ENCODE data around the gene OPTC.
"Not testable (repeated sequence)": the region's sequence is repeated elsewhere in the genome, so short reads cannot be mapped to it uniquely, and the experiment has no call there.

The OPTC gene

DNA sequence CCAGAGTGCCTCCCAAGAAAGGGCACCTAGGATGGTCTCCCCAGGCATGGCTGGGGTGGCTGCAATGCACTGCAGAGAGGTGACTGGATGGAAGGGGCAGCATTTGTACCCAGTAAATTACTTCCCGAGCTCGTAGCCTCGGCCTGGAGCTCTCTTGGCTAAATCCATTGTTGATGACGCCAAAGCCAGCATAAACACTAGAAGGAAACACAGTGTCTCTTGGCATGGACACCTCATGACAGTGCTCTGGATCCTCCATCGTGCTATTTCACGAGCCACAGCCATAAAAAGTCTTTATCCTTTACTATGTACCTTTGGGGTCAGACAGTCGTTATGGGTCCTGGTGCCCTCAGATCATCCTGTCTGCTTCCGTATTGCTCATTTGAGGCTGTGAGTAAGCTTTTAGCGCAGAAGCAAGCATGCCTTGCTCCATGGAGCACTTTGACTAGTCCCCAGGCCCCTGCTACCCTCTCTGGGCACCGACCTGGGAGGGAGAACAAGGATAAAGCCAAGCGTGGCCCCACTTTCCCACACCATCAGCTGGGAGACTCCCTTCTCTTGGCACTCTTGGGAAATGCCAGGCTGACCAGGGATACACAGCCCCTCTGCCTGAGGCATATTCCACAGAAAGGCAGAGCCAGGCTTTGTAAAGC is 28.7 kb upstream of the OPTC start:
- DNase-seq (ENCODE audit: low read depth): no peak

DNA sequence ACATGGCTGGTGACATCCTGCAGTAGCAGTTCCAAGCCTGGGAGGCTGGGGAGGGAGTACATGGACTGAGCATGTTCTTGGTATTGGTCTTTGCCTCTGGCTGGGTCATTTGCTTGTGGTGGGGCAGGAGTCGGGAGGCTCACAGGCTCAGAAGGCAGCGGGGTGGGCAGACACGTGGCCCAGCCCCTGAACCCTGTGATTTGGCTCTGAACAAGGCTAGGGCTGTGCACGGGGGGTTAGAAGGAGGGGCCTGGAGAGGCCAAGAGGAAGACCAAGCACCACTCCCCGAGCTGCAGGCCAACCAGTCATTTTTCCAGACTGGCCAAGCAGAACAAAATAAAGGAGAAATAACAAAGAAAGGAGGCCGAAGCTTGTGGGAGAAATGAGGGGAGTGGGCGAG is 28.0 kb upstream of the OPTC start:
- no peak for DNase-seq (ENCODE audit: low read depth)

DNA sequence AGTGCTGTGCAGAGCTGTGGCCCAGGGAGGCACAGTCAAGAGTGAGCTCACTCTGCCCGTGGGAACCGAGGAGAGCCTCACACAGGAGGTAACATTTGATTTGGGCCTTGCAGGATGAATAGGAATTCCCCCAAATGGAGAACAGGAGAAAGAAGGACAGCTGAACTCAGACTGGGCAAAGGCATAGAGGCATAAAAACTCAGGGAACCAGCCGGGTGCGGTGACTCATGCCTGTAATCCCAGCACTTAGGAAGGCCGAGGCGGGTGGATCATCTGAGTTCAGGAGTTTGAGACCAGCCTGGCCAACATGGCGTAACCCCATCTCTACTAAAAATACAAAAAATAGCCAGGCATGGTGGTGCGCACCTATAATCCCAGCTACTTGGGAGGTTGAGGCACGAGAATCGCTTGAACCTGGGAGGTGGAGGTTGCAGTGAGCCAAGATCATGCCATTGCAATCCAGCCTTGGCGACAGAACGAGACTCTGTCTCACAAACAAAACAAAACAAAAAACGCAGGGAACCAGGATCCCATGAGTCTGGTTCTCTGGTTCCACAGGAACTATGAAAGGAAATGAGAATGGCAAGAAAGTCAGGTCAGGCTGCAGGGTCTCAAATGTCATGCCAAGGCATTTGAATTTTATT is 26.9 kb upstream of the OPTC start:
- DNase-seq (ENCODE audit: low read depth): not testable (repeated sequence)

DNA sequence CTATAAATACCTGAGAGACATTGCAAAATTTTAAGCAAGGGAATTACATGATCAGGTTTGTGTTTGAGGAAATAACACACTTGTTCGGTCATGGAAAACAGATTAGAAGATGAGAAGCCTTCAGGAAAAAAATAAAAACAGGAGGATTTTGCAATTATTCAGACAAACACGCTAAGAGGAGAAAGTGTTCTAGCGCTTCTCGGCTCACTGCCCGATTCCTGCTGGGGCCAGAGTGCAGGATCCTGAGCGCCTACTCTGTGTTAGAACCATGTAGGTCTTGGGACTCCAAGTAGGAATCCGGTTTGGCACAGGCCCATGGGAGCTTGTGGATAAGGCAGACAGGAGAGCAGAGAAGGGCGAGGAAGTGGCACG is 26.4 kb upstream of the OPTC start:
- DNase-seq (ENCODE audit: low read depth): no peak

DNA sequence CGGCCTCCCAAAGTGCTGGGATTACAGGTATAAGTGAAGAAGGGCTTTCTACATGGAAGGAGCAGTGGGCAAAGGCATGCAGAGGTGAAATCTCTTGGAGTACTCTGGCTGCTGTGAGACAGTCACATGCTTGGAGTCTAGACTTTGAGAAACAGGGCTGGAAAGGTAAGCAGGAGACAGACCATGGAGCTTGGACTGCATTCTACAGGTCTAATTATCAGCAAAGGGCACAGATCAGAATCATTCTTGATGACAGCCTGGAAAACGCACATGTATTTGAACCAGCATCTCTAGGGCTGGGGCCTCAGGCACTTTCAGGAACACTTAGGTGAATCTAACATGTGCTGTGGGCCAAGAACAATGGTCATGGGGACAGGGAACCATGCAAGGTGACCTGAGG is 25.6 kb upstream of the OPTC start:
- no peak for DNase-seq (ENCODE audit: low read depth)

DNA sequence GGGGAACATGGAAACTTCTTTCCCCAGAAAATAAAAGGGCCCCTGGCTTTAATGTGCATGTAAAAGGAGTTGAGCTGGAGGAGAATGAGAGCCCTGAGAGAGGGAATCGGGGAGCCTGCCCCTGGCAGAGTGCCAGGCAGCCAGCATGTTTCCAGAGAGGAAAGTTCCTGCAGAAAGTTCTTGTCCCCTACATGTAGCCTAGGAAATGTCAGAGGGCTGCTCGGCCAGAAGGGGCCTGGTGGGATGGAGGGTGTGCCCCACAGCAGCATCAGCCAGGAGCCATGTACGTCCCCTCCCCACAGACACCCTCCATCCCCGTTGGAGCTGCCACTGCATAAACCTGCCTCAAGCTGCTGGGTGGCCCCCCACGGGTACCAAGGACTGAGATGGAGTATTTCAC is 23.7 kb upstream of the OPTC start:
- no peak for DNase-seq (ENCODE audit: low read depth)

DNA sequence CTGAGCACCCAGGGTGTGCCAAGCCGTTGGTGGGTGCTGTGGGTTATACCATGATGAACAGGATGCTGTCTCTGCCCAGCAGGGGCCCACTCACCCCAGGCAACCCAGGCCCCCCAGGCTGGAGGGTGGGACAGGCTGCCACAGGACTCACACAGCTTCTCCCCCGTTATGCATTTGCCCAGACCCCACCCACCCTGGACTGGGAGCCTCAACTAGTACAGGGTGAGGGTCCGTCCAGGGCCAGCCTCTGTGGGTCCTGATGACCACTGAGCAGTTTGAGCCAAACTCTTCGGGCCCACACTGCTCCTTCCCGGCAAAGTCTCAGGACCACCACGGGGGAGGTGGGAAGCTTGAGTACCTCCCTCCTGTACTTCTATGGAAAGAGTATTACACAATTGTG is 22.1 kb upstream of the OPTC start:
- DNase-seq (ENCODE audit: low read depth): no peak

DNA sequence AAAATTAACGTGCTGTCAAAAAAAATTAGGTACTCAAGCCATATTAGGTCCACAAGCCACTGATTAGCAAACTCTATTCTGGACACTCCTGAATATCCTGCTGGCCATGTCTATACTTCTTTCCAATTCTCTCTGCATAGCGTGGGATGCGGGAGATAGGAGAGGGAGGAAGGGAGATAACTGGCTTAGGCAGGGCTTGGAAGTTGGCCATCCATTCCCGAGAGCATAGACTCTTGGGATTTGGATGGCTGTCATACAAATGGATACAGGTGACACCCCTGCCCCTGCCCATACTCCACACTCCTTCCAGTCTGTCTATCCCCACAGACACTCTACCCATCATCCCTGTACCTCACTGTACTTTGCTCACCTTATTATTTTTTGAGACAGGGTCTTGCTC is 20.7 kb upstream of the OPTC start:
- no peak for DNase-seq (ENCODE audit: low read depth)

DNA sequence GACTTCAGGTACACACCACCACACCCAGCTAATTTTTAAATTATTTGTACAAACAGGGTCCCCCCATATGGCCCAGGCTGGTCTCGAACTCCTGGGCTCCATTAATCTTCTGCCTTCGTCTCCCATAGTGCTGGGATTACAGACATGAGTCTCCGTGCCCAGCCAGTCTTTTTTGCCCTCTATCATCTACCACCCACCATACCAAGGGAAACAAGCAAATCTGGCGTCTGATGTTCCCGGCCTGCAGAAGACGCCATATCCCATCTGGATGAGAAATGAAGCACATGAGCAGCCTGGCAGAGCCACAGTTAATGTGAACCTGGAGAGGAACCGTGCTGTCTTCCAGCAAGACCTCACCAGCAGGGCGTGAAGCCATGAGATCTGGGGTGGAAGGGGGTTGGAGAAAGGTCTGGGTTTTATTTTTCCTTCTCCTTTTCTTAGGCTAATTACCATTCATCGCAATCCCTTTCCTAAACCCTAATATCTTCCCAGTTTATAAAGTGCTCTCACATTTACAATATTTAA is 20.1 kb upstream of the OPTC start:
- no peak for DNase-seq (ENCODE audit: low read depth)

DNA sequence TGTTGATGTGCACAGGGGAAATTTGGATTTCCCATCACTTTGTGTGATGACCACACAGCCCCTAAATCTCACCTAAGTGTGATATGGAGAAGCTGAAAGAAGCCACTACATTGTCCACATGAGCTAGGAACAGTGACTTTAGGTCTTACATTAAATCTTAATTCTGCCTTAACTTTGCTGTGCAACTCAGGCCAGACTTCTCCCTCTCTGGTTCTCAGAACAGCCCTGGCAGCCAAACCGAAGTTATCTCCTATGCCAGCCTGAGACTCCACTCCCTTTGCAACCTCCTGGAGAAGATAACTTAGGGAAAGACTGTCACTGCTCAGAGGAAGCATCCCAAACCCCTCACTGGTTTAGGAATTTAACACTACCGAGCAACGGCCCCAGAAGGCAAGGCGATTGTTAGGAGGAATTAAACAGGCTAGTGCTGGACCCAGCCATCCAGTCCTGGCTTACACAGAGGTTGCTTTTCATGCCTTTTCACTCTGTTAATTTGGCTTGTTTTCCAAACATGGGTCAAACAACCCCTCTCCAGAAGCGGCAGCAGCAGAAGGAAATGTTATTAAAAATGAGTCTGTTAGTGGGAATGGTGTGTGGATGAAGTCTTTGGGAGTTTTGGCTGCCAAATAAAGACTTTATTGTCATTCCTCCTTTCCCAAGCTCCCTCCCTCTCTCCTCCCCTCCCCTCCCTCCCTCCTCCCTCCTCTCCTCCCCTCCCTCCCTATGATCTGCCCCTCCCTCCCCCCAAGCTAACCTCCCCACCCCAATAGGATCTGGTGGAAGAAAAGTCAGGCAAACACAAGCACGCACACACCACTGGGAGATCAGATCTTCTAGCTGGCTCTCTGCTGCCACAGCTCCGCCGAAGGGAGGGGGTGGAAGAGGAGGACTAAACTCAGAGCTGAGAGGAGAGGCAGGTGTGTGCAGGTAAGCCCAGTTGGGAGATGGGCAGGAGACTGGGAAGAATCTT is 18.7 kb upstream of the OPTC start, which contains the start of gene PRELP:
Gene PRELP (plus strand): TSS at position 795 of the 970 bp plus-strand sequence. CDS start 7,379 bp downstream, outside the sequence.
- no peak for DNase-seq (ENCODE audit: low read depth)

DNA sequence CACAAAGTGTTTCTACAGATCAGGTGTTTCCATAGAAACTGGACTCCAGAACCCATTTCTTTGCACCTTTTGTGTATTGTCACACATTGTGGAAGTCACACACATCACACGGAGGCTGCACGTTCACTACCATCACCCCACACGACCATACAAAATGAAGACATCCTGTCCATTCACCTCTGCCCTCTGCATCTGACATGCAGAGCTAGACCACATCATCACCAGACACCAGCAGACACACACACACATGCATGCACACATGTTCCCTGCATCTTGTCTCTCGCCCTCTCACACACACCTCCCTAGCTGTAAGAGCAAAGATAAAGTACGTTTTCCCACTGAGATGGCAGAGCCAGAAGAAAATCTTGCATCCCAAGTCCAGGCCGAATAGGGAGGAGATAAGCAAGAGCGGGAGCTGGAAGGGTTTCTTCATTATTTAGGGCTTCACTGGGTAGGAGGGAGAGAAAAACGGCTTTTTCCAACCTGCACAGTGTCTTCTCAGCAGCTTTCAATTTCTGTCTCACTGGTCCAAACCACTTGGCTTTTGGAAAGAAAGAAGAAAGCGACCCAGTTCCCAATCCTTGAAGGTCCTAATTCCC is 17.6 kb upstream of the OPTC start:
- no peak for DNase-seq (ENCODE audit: low read depth)

DNA sequence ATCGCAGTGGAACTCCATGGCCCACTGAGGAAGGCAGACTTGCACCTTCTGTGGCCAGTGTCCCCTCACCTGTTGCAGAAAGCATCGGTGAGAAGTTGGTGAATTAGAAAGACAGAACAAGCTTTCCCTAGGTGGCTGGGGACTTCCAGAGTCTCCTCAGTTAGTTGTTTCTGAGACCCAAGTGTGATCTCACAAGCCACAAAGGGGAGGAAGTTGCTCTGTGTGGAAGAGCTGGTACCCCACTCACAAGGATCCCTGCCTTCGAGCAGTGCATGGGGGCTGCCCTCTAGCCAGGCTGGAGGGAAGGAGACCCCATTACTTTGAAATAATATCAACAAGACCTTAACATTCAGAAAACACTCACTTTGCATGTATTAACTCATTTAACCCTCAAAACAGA is 16.2 kb upstream of the OPTC start:
- no peak for DNase-seq (ENCODE audit: low read depth)

DNA sequence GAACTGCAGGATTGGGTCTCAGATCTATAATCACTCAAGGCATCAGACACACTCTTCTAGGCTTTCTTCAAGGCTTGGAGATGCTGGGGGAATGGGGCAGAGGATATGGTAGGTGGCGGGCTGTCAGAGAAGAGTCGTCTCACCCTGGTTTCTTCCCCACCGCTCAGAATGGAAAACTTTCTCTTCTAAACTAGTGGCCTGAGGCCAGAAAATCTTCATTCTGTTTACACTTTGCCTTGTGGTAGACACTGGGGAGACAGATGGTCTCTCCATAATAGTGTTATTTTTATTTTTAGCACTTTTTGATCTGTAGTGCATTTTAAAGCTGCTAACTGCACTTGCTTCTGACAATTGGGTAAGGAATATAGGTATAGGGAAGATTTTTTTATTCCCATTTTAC is 15.7 kb upstream of the OPTC start:
- no peak for DNase-seq (ENCODE audit: low read depth)

DNA sequence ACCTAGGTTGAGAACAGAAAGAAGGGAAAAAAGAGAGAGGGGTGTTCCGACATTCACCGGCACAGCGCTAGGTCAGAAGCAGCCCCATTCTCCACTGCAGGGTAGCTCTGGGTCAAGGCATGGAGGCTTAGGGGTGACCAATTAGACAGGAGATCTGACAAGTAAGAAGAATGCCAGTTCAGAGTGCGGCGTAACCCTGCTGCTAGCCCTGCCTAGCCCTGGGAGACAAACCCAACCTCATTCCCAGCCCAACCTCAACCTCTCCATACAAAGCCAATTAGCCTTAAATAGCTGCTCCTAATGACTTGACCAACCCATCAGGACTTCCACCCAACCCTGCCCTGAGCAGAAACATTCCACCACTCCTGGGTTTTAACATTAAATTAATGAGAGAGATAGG is 15.0 kb upstream of the OPTC start:
- no peak for DNase-seq (ENCODE audit: low read depth)

DNA sequence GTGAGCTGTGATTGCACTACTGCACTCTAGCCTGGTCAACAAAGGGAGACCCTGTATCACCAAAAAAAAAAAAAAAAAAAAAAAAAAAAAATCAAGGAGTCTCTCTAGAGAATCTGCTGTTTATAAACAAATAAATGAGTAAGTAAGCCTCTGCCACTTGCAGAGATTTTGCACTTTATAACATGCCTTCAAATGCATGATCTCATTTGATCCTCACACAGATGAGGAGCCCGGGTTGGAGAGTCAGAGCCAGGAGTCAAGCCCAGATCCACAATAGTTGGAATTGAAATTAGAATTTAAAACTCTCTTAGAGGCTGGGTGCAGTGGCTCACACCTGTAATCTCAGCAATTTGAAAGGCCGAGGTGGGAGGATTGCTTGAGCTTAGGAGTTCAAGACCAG is 14.3 kb upstream of the OPTC start:
- DNase-seq (ENCODE audit: low read depth): no peak

DNA sequence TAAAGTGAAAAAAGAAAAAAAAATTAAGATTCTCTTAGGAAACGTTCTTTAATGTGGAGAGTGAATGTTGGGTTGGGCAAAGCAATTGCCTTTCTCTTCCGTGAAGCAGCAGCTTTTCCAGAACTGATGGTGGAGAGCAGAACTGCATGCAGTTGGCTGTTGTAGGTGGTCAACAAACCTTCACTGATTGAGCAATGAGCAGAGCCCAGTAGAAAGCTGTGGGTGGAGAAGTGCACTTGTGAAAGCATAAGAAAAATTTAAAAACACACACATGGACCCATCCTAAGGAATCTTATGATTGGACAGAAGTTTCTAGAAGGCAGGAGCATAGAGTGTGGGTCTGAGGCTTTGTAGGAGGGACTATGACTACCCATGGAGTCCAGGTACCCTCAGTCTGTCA is 13.9 kb upstream of the OPTC start:
- no peak for DNase-seq (ENCODE audit: low read depth)

DNA sequence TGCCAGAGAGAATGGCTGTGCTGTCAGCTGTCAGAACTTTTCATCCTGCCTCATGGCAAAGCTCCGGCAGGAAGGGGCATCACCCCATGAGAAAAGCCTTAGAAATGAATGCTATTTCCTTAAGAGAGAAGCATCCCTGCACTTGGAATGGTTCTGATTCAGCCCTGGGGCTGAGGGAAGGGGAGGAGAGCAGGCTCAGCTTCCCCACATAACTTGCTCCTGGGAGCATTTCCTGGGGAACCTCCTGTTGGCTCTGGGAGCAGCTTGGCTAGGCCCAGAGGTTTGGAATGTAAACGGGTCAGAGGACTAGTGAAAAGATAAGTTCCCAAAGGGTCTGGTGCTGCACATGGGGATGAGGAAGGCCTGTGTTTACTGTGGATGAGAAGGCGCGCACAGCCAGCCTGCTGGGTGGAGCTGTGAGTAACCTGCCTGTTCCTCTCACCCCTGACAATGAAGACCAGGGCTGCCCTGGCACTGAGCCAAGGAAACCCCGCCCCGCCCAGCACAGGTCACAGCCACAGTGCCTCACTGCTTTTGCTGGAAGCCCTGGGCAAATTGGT is 13.3 kb upstream of the OPTC start:
- DNase-seq (ENCODE audit: low read depth): peak; percentile 23

DNA sequence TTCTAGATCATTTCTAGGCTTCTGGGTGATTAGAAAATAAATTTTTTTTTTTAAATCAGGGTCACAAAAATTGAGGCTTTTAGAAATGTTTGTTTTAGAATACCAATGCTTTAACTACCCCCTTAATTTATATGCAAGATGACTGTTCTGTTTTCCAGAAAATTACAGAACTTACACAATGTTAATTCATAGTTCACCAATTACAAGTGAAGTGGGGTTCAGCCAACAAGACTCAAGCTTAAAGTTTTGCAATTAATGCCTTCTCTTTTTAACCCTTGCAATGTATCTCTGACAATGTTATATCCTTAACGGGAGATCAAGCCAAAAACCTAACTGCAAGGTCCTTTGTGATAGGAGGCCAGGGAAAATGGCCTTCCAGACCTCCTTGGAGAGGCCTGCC is 12.8 kb upstream of the OPTC start:
- DNase-seq (ENCODE audit: low read depth): no peak

DNA sequence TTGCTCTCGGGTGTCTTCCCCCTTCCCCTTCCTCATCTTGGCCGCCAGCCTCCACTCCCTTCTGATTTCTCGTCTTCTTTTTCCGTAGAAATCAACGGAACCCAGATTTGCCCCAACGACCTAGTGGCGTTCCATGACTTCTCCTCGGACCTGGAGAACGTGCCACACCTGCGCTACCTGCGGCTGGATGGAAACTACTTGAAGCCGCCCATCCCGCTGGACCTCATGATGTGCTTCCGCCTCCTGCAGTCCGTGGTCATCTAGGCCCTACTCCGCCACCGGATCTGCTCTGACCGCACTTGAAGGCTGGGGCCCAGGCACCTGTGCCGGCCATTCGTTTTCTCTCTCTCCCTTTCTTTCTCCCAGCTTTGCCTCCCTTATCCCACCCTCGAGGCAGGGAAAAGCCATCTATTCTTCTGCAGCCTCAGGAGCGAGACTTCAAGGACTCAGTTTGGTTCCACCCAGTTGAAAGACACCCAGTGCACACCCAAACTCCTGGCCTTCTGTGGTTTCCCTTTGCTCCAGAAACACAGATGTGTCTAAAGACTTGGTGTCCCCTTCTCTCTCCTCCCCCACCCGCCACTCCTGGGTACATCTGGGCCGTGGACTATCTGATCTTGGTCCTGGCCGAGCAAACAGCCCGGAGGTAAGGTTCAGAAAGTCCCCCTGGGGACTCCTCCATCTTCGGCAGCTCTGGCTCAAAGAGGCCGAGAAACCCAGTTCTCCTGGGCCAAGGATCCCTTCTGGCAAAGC is 7.2 kb upstream of the OPTC start:
- no peak for DNase-seq (ENCODE audit: low read depth)

DNA sequence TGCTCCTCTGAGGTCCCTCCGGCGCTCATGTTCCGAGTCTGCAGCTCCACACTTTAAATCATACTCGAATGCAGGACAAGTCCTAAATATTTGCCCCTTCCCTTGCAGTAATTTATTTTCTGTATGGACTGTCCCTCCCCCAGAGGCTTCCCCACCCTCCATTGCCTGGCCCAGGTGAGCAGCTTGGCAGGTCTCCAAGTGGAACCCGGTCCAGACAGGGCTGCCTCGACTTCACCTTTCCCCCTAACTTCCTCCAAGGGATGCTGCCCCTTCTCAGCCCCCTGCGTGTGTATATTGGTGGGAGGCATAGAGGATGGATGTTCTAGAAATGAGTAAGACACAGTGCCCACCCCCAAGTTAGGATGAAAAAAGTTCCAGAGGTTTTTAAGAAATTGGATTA is 5.4 kb upstream of the OPTC start:
- DNase-seq (ENCODE audit: low read depth): no peak

DNA sequence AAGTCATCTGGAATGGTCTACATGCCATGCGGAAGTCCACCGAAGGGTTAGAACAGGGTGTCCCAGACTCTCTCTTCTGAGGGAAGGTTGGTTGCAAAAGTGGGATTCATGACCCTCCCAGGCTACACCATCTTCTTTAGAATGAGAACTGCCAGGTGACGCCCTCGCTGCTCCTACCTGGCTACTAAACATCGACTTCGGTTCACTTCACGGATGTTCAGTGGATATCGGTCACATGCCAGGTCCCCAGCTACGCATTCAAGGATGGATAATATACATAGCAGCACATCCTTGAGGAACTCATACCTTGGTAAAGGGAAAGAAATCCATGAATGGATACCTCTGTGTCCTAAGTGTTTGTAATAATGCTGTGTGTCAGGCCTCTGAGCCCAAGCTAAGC is 3.3 kb upstream of the OPTC start:
- no peak for DNase-seq (ENCODE audit: low read depth)
